Activated CD4-positive, CD25-positive, alpha-beta regulatory T cell treated with anti-CD3 and anti-CD28 coated beads, Interleukin-2, amount 50 U/mL, for 16 hours (primary cell): ENCODE results near the gene GRN.

Source experiments
- DNase-seq: peaks from one replicate; pipeline ENCODE4 v3.0.0-alpha.2; 2020; ENCODE audit warnings: low read depth, low spot score

The GRN gene

DNA sequence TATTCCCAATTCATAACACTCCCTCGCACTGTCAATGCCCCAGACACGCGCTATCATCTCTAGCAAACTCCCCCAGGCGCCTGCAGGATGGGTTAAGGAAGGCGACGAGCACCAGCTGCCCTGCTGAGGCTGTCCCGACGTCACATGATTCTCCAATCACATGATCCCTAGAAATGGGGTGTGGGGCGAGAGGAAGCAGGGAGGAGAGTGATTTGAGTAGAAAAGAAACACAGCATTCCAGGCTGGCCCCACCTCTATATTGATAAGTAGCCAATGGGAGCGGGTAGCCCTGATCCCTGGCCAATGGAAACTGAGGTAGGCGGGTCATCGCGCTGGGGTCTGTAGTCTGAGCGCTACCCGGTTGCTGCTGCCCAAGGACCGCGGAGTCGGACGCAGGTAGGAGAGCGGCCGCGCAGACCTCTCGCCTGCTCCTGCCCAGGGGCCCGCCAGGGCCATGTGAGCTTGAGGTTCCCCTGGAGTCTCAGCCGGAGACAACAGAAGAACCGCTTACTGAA, at the start of gene GRN:
TSS of gene GRN (plus strand) at position 364 of the 515 bp plus-strand sequence. CDS start 3,863 bp downstream, outside the sequence.
- DNase-seq = peak; percentile 66

DNA sequence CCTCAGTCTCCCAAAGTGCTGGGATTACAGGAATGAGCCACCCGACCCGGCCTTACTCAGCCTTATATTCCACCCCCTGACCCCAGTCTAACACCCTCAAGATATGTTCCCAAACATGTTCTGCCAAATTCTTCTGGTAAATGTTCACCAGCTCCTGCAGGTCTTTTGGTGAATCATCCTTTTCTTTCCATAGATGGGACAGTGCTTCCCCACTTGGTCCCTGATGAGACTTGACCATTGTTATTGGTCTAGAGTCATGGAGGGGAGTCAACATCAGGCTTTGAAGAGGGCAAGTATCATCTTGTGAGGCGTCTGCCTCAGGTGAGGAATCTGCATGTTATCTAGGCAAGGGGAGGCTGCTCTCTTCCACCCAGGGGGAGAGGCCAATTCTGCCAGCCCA, 47.1 kb upstream of the GRN start:
- no peak for DNase-seq

DNA sequence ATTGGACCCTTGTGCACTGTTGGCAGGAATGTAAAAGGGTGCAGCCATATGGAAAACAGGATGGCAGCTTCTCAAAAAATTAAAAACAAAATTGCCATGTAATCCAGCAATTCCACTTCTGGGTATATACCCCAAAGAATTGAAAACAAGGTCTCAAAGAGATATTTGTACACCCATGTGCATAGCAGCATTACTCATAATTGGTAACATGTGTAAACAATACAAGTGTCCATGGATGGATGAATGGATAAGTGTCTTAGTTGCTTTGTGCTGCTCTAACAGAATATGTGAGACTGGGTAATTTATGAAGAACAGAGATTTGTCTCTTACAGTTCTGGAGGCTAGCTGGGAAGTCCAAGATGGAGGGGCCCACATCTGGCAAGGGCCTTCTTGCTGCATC, 40.5 kb upstream of the GRN start:
- DNase-seq = no peak

DNA sequence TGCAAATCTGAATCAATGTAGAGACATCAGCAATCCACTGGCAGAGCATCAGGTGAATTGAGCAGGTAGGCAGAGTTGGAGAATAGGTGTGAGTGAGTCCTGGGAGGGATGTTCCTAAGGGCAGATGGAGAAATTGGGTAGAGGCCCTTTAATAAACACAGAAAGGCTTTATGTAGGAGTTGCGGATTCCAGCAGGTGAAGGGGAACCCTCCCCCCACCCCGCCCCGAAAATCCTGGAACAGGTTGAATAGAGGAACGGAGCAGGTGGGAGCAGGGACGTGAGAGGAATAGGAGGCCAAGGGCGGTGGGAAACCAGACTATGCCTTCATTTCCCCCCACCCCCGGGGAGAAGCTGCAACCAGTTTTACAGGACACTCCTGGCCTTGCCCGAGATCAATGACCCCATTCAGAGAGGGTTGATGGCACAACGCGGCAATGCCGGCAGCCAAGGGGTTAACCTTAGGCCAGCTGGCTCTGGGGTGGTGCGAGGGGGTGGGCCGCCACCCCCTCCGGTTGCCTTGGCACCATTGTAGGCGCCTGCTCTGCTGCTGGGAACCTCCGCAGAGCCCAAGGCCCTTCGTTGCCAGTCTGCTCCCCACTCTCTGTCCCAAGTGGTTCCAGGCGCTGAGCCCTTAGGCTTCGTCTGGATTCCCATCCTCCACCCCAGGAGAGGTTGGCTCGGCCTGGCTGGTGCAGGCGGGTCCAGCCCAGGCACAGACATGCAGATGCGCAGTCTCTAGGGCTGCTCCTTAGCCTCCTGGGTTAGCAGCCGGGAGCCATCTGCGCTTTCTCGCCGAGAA, 37.5 kb upstream of the GRN start:
- DNase-seq = no peak

DNA sequence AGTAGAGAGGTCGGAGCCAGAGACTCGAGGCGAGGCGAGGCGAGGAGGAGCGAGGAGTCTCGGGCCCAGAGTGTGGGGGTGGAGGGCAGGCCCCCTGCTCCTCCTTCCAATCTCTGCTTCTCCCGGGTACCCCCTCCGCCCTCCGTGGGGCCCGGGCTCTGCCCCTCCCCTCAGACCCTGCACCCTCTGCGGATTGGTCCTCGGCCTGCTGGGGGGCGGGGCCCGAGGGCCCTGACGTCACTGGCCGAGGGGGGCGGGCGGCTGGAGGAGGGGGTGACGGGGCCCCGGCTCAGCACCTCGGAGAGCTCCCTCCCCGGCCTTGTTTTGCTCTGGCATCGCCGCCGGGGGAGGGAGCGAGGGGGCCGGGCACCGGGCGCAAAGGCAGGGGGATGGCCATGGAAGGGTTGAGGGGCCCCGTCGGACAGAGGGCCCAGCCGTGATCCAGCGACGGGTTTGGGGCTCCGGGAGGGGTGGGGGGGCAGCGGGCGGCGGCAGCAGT, 36.7 kb upstream of the GRN start, which contains the start of gene RUNDC3A:
TSS of gene RUNDC3A (plus strand) at position 282 of the 499 bp plus-strand sequence. CDS start 232 bp downstream, outside the sequence.
- peak; percentile 67 for DNase-seq

DNA sequence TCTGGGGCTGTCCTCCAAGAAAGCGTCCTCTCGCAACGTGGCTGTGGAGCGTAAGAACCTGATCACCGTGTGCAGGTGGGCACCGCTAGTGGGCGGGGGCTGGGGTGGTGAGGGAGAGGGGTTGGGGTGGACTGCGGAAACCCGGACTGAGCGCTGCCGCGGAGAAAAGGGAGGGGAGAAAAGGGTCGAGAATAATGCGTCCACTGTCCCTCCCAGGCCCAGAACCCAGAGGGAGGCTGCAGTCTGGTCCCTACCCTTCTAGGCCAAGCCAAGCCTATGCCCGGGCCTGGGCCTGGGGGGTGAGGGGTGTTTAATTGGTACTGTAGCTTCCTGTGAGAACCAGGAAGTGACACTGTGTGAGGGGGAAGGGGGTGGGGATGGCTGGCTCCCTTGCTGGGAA, 36.2 kb upstream of the GRN start:
- DNase-seq = no peak

DNA sequence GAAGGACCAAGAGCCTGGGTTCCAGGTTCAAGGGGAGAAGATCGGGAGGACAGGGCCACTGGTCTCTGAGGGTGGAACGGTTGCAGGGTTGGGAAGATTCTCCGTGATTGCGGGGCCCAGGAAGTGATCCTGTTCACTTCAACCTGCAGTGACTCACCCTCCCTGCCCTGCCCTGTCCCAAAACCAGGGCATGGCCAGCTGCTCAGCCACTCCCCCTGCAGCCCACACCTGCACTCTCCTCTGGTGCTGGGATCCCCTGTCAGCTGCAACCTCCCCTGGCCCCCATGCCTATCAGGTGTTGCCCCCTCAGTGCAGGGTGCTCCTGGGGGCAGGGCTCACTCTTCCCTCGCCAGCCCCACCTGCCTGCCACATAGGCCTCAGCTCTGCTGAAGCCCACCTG, 35.6 kb upstream of the GRN start:
- DNase-seq = no peak

DNA sequence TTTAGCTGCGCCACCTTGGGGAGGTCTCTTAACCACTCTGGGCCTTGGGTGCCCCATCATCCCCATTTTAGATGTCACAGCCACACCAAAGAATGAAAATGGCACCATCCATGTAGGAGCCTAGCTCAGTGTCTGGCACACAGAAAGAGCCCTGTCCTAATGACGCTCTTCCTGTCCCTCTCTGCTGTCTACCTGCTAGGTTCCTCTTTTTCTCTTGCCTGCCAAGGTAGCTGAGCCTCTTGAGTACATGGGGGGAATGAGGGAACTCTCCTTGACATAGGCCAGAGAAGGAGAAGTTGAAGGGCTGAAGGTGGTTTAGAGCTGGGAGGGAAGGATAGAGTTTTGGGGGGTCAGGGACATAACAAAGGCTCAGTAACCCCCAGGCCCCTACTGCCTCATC, 34.9 kb upstream of the GRN start:
- no peak for DNase-seq

DNA sequence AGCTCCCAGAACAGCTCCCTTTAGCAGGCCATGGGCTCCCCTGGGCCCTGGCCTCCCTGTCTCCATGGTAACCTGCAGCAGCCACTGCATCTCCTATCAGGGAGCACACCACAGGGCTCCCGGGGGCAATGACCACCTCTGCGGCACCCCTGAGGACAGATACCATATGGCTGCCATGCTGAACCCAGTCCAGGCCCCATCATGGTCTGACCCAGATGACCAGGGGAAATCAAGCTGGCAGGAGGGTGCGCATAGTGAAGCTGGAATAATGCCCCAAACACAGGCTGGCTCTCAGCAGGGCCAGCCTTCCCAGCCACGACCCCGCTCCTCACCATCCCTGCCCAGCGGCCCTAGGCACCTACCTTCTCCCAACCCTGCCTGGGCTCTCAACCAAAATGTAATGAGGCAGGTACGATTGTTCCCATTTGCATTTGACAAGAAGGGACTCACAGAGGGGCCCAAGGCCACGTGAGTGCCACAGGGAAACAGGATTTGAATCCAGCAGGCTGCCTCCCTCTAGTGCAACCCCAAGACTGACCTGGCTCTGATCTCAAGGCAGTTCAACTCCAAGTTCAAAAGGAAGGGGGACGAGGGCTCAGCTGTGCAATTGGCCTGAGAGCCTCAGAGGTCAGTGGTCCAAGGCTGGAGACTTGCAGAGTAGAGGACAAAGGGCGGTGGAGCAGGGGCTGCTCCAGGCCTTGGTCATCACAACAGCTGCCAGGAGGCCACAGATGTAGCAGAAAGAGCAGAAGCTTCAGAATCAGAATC, 34.3 kb upstream of the GRN start:
- DNase-seq = no peak

DNA sequence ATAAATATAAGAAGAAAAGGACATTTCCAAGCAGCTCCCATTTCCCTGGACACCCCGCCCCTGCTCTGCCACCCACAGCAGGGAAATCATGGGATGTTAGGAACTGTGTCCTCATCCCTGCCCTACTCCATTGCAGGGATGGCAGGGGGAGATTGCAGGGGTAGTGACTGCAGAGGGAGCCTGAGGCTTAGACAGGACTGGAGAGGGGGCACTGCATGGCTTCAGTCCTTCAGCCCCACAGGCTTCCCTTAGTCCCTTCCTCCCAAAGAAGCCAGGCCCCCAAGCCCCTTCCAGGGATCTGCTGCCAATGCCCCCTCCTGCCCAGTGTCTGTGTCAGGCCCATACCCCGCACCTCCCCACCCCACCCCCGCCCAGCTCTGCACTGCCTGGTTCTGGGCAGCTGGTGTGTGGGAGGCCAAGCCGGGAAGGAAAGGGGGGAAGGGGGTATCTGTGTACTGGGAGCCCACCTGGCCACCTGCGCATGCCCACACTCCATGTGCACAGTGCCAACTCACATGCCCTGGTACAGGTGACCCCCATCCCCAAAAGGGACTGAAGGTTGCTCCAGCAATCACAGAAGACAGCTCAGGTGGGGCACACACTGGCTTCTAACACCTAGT, 33.4 kb upstream of the GRN start:
- DNase-seq = no peak

DNA sequence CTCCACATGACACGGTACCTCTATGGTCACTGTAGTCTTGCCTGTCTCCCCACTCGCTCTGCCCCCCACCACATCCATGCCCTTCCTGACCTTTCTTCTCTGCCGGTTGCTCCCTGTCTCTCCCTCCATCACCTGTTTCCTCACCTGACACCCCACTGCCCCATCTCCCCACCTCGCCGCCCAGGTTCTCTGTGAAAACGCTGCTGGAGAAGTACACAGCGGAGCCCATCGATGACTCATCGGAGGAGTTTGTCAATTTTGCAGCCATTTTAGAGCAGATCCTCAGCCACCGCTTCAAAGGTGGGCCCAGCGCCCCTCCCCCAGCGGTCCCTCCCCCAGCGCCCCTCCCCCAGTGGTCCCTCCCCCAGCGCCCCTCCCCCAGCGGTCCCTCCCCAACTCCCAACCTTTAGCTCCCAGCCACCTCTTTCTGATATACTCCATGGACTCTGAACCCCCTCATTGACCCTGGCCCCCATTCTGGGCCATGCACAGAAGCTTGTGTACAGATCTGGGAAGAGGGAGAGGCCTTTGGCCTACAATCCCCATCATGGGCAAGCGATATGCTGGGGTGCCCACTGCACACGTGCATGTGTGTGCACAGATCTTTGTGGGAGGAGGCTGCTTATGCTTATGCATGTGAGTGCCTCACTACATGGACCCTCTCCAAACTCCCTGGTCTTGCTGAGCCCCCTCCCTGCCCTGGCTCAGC, 32.6 kb upstream of the GRN start:
- DNase-seq = no peak

DNA sequence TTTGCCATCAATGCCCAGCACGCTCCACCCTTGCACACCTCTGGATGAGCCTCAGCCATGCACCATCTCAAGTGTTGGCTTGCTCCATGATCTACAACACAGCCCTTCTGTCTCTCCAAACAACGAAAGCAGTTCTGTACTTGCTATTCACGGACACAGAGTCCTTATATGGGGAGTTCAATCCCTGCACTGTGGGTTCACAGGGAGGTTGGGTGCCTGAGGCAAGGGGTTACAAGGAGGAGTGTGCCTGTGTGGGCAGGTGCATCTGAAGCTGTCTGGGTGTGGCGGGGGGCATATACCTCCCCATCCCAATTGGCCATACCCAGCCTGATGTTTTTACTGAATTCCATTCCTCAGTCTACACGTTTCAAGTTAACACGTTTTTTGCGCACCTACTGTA, 31.1 kb upstream of the GRN start:
- DNase-seq = no peak

DNA sequence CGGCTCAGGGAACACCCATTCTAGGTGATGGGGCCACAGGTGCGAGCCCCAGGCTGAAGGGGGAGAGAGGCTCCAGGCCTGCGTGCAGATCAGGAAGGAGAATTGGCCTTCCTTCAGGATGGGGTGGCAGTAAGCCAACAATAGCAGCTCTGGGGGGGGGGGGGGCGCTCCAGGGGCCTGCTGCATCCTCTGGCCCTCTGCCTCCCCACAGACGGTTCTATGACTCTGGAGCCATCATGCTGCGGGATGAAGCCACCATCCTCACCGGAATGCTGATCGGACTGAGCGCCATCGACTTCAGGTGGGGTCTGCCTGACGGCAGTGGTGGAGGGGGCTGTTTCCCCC, 30.6 kb upstream of the GRN start:
- DNase-seq = no peak

DNA sequence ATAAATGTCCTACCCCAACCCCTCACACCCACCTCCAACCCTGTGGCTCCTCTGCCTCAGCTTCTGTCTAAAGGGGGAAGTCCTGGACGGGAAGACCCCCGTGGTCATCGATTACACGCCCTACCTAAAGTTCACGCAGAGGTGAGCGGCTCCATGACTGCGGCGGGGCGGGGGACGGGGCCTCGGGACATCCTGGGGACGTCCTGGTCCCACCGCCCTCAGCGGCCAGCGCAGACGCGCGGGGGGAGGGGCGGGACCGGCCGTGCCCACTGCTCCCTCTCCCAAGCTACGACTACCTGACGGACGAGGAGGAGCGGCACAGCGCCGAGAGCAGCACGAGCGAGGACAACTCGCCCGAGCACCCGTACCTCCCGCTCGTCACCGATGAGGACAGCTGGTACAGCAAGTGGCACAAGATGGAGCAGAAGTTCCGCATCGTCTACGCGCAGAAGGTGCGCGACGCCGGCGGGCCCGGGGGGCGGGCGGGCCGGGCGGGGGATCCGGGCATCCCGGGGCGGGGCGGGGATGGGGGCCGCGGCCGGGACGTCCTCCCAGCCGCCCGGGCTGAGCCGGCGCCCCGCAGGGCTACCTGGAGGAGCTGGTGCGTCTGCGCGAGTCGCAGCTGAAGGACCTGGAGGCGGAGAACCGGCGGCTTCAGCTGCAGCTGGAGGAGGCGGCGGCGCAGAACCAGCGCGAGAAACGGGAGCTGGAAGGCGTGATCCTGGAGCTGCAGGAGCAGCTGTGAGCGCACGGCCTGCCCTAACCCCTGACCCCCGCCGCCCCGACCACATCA, 30.0 kb upstream of the GRN start:
- DNase-seq = no peak

DNA sequence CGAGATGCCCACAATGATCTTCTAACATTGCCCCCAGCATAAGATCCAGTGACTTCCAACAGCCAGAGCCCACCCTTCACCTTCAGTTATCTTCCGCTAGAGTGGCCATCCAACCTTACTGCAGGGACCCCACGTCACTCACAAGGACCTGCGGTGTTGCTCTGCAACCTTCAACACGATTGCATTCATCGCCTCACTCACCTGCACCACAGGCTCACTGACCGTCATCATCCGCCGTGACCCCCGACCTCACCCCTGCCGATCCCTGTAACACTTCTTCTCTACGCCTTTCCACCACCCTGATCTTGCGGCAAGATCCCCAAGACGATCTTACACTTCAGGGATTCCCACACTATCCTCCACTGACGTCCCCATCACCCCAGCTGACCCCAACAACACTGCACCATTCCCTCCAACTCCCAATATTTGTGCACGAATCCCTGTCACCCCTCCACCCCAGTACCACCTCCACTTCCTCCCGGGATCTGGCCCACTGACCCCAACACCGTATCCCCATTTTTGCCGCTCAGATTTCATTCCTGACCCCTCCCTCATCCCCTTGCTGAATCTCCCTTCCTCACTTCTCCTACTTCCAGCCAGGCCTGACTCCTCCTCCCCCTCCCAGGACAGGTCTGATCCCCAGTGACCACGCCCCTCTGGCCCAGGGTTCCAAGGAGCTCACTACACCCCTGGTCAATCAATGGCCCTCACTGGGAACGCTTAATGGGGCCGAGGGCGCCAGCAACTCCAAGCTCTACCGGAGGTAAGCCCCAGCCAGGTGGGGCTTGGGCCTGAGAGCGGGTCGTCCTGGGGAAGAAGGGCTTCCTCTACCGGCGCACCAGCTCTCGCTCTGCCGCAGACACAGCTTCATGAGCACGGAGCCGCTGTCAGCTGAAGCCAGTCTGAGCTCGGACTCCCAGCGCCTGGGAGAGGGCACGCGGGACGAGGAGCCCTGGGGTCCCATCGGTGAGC, 29.1 kb upstream of the GRN start:
- no peak for DNase-seq

DNA sequence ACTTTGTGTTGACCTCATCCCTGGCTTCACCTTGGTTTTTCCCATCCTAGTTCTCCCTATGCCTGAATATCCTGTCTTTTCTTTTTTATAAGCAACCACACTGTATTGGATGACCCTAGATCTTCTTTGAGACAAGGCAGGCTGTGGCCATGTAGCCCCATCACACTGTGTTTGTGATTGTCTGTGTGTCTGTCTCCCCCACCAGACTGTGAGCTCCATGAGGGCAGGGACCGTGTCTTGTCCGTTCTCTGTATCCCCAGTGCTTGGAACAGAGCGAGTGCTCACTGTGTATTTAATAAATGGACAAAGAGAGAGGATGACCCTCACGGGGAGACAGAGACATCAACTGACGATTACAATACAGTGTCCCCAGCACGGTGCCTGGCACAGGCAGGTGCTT, 27.6 kb upstream of the GRN start:
- no peak for DNase-seq

DNA sequence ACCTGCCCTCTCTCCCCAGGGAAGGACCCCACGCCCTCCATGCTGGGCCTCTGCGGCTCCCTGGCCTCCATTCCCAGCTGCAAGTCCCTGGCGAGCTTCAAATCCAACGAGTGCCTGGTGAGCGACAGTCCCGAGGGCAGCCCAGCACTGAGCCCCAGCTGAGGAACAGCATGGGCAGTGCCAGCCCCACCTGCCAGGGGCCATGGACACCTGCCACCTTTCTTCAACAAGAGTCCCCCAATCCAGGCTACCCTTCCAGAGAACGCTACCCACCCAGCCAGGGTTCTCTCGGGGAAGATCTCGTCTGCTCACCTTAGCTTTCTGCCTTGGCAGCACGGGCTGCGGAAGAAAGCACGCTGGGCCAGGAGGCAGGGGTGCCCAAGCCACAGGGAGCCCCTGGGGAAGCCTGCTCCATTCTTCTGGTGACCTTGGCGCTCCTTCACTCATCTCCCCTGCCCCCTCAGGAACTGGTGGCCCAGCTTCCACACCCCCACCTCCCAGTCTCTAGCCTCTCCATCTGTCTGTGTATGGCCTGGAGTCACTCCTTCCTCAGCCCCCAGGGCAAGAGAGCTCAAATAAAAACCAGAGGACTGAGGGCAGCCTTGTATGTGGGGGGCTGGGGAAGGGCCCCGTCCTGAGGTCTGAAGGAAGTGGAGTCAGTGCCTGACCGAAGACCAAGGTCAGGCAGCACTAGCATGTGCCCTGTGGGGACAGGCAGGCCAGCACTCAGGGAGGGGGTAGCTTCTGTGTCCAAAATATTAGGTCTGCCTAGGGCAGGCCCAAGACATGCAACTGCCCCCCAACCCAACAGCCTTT, 26.8 kb upstream of the GRN start:
- no peak for DNase-seq

DNA sequence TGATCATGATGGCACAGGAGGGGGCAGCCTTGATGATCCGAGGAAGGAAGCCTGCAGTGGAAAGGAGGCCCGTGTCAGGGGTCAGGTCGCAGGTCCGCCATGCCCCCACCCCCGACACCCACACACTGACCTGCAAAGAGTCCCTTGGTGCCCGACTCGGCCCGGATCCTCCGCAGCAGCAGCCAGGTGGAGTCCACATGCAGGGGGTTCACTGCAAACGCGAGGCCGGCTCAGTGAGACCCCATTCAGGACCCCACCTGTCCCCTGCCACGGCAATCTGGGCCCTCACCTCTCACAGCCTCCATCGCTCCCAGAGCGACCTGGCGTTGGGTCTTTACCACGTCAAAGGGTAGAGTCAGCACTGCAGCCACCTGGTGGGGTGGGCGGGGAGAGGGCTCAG, 25.0 kb upstream of the GRN start:
- DNase-seq = no peak
